H1 (cell line): ENCODE results near the gene BCKDHB.

Source experiments
- CEBPB ChIP-seq: IDR thresholded peaks from 2 replicates; pipeline ENCODE4 v1.6.1; 2012; ENCODE audit warnings: low read depth, low read length
- CREB1 ChIP-seq: IDR thresholded peaks from 2 replicates; pipeline ENCODE4 v1.6.1; 2012; ENCODE audit warnings: inconsistent platforms
- CTCF ChIP-seq, 3 experiments: IDR thresholded peaks; 1 replicate in 2 of 3; 2 replicates in 1 of 3; pipeline versions ENCODE4 v1.5.1 to v1.6.1; 2011; ENCODE audit warnings: low read length in 3 of 3, mild to moderate bottlenecking in 3 of 3, inconsistent platforms in 2 of 3, low read depth in 1 of 3, moderate library complexity in 1 of 3; ENCODE audit not compliant: insufficient read depth in 1 of 3; ENCODE audit errors: control extremely low read depth in 1 of 3
- EP300 ChIP-seq, 2 experiments: IDR thresholded peaks; 1 replicate in 1 of 2; 2 replicates in 1 of 2; pipeline ENCODE4 v1.6.1; 2011 to 2012; ENCODE audit warnings: low read depth in 2 of 2, low read length in 2 of 2, mild to moderate bottlenecking in 2 of 2, borderline replicate concordance in 1 of 2, inconsistent platforms in 1 of 2, moderate library complexity in 1 of 2
- EZH2 ChIP-seq: fragments of 200-600 bp; sonication (generic); IDR thresholded peaks from 2 replicates; pipeline ENCODE4 v1.7.1; 2012; ENCODE audit warnings: low read depth, mild to moderate bottlenecking, moderate library complexity, low read length, inconsistent platforms; ENCODE audit not compliant: severe bottlenecking

- TF ChIP-seq EP300 (IDR thresholded peaks at IDR 0.05; ENCODE audit: borderline replicate concordance in 1 of 2, low read depth in 2 of 2, low read length in 2 of 2), result no peak
- TF ChIP-seq CEBPB, result no peak
- no peak for TF ChIP-seq EZH2
- TF ChIP-seq CREB1, result no peak
- no peak for TF ChIP-seq CTCF (IDR thresholded peaks at IDR 0.05; ENCODE audit: control extremely low read depth in 1 of 3, insufficient read depth in 1 of 3, low read depth in 1 of 3, low read length in 3 of 3)
Observed at GRCh38 chr6:80366714-80367113, 260.2 kb downstream of the BCKDHB start.
